NCI-H2107 treated with DMSO at 0.1 percent for 48 hours (cell line): ENCODE data around the gene GTSF1L.
"Not testable (repeated sequence)": the region's sequence is repeated elsewhere in the genome, so short reads cannot be mapped to it uniquely, and the experiment has no call there.

Experiments used
- DNase-seq: peaks from one replicate; lab custom pipeline; 2025; ENCODE audit not compliant: unreplicated experiment; lab: John Stamatoyannopoulos, UW

GTSF1L gene

GRCh38 chr20:43726811-43727338 lies at the start of gene GTSF1L:
TSS of gene GTSF1L (minus strand) at chr20:43727002. CDS start at chr20:43726694, 308 bp downstream.
- no peak for DNase-seq

- DNase-seq = no peak
Observed at GRCh38 chr20:43774754-43775153, 48.0 kb upstream of the GTSF1L start.

- no peak for DNase-seq
Observed at GRCh38 chr20:43771503-43772190, 44.8 kb upstream of the GTSF1L start.

- DNase-seq = no peak
Observed at GRCh38 chr20:43770342-43770741, 43.5 kb upstream of the GTSF1L start.

- no peak for DNase-seq
Observed at GRCh38 chr20:43767686-43768474, 41.1 kb upstream of the GTSF1L start.

- DNase-seq = no peak
Observed at GRCh38 chr20:43766917-43767316, 40.1 kb upstream of the GTSF1L start.

GRCh38 chr20:43766385-43766784 lies 39.6 kb upstream of the GTSF1L start:
- no peak for DNase-seq

- DNase-seq = no peak
Observed at GRCh38 chr20:43765916-43766315, 39.1 kb upstream of the GTSF1L start.

GRCh38 chr20:43762911-43763310 lies 36.1 kb upstream of the GTSF1L start:
- no peak for DNase-seq

GRCh38 chr20:43761386-43762340 lies 34.9 kb upstream of the GTSF1L start:
- DNase-seq = no peak

- DNase-seq = not testable (repeated sequence)
Observed at GRCh38 chr20:43757888-43758287, 31.1 kb upstream of the GTSF1L start.

GRCh38 chr20:43755851-43756250 lies 29.0 kb upstream of the GTSF1L start:
- no peak for DNase-seq

GRCh38 chr20:43755390-43755789 lies 28.6 kb upstream of the GTSF1L start:
- DNase-seq = no peak

- DNase-seq = no peak
Observed at GRCh38 chr20:43752561-43753301, 25.9 kb upstream of the GTSF1L start.

GRCh38 chr20:43752051-43752360 lies 25.2 kb upstream of the GTSF1L start:
- no peak for DNase-seq

- DNase-seq = peak; percentile 46
Observed at GRCh38 chr20:43751167-43752050, 24.6 kb upstream of the GTSF1L start.

GRCh38 chr20:43750774-43751166 lies 24.0 kb upstream of the GTSF1L start:
- DNase-seq = no peak

GRCh38 chr20:43749734-43750294 lies 23.0 kb upstream of the GTSF1L start:
- no peak for DNase-seq

GRCh38 chr20:43748274-43748673 lies 21.5 kb upstream of the GTSF1L start:
- no peak for DNase-seq
